KMS-11 (cell line): ENCODE data around the gene MACROD1.

Experiments used
- H2AFZ ChIP-seq: fragments of 200-600 bp; sonication (generic); 2 replicates; pipeline ENCODE4 v1.6.1; 2016; ENCODE audit warnings: antibody characterized with exemption, mixed run types, low read depth
- H3K27ac ChIP-seq: fragments of 200-600 bp; sonication (generic); 2 replicates; pipeline ENCODE4 v1.6.1; 2016; ENCODE audit warnings: mild to moderate bottlenecking, mixed run types
- H3K27me3 ChIP-seq: fragments of 200-600 bp; sonication (generic); 2 replicates; pipeline ENCODE4 v1.6.1; 2017; ENCODE audit warnings: mild to moderate bottlenecking, low read depth, mixed run types, moderate library complexity; ENCODE audit not compliant: insufficient read depth
- H3K36me3 ChIP-seq: fragments of 200-600 bp; sonication (generic); 2 replicates; pipeline ENCODE4 v1.6.1; 2017; ENCODE audit warnings: mild to moderate bottlenecking, mixed run types; ENCODE audit not compliant: insufficient read depth
- H3K4me1 ChIP-seq: fragments of 200-600 bp; sonication (generic); 2 replicates; pipeline ENCODE4 v1.6.1; 2016; ENCODE audit warnings: mild to moderate bottlenecking, low read depth, mixed run types; ENCODE audit not compliant: poor library complexity, severe bottlenecking
- H3K4me2 ChIP-seq: fragments of 200-600 bp; sonication (generic); 2 replicates; pipeline ENCODE4 v1.7.0; 2016; ENCODE audit warnings: mild to moderate bottlenecking, mixed run types
- H3K4me3 ChIP-seq: fragments of 200-600 bp; sonication (generic); IDR thresholded peaks from 2 replicates; pipeline ENCODE4 v1.6.1; 2017; ENCODE audit warnings: low read depth, low read length, mixed read lengths; ENCODE audit not compliant: insufficient read depth
- H3K79me2 ChIP-seq: fragments of 200-600 bp; sonication (generic); 2 replicates; pipeline ENCODE4 v1.6.1; 2016; ENCODE audit warnings: low read depth, mixed run types; ENCODE audit not compliant: insufficient read depth
- H3K9ac ChIP-seq: fragments of 200-600 bp; sonication (generic); 2 replicates; pipeline ENCODE4 v1.6.1; 2016; ENCODE audit warnings: mild to moderate bottlenecking, mixed run types
- H4K20me1 ChIP-seq: fragments of 200-600 bp; sonication (generic); 2 replicates; pipeline ENCODE4 v1.6.1; 2016; ENCODE audit warnings: mild to moderate bottlenecking, mixed run types; ENCODE audit not compliant: insufficient read depth
- CTCF ChIP-seq: fragments of 200-600 bp; sonication (generic); conservative IDR thresholded peaks from 2 replicates; pipeline ENCODE4 v1.6.1; 2017; ENCODE audit warnings: low read depth, mild to moderate bottlenecking, antibody characterized with exemption, low read length, moderate library complexity, mixed read lengths

The MACROD1 gene

GRCh38 chr11:64124147-64124546, 41.8 kb downstream of the MACROD1 start:
- no peak overlapping the region for H3K9ac ChIP-seq
- no peaks in the 10 kb centered on the region for H3K27me3 ChIP-seq
- no peaks in the 10 kb centered on the region for H3K36me3 ChIP-seq
- no peak overlapping the region for H3K4me2 ChIP-seq
- no peaks in the 10 kb centered on the region for H3K4me1 ChIP-seq
- no peak overlapping the region for H3K4me3 ChIP-seq
- no peaks in the 10 kb centered on the region for H3K79me2 ChIP-seq
- no peak overlapping the region for H3K27ac ChIP-seq
- TF ChIP-seq CTCF, result no peak
- H2AFZ ChIP-seq, result no peak overlapping the region
- no peaks in the 10 kb centered on the region for H4K20me1 ChIP-seq

GRCh38 chr11:64123679-64124078, 42.2 kb downstream of the MACROD1 start:
- Histone ChIP-seq H3K27me3 (no peaks in the 10 kb centered on the region), H3K27ac (no peak overlapping the region), H3K4me2 (no peak overlapping the region), H3K4me3 (no peak overlapping the region), H3K36me3 (no peaks in the 10 kb centered on the region), H3K79me2 (no peaks in the 10 kb centered on the region), H3K4me1 (no peaks in the 10 kb centered on the region), H3K9ac (no peak overlapping the region), H4K20me1 (no peaks in the 10 kb centered on the region), H2AFZ (no peak overlapping the region)
- no peak for TF ChIP-seq CTCF

- no peak overlapping the region for H3K4me3 ChIP-seq
- no peaks in the 10 kb centered on the region for H3K79me2 ChIP-seq
- H3K4me2 ChIP-seq, result no peak overlapping the region
- no peak for TF ChIP-seq CTCF
- H3K4me1 ChIP-seq, result no peaks in the 10 kb centered on the region
- H2AFZ ChIP-seq, result no peak overlapping the region
- H3K36me3 ChIP-seq, result no peaks in the 10 kb centered on the region
- no peak overlapping the region for H3K27ac ChIP-seq
- no peak overlapping the region for H3K9ac ChIP-seq
- H3K27me3 ChIP-seq, result no peaks in the 10 kb centered on the region
- no peaks in the 10 kb centered on the region for H4K20me1 ChIP-seq
Measured at GRCh38 chr11:64122411-64123410, 43.2 kb downstream of the MACROD1 start.

- no peak overlapping the region for H2AFZ ChIP-seq
- H3K4me3 ChIP-seq, result no peak overlapping the region
- H4K20me1 ChIP-seq, result no peaks in the 10 kb centered on the region
- no peak overlapping the region for H3K27ac ChIP-seq
- TF ChIP-seq CTCF, result no peak
- H3K4me2 ChIP-seq, result no peak overlapping the region
- no peaks in the 10 kb centered on the region for H3K4me1 ChIP-seq
- no peaks in the 10 kb centered on the region for H3K36me3 ChIP-seq
- H3K9ac ChIP-seq, result no peak overlapping the region
- H3K79me2 ChIP-seq, result no peaks in the 10 kb centered on the region
- no peaks in the 10 kb centered on the region for H3K27me3 ChIP-seq
Measured at GRCh38 chr11:64121663-64122410, 44.1 kb downstream of the MACROD1 start.
